HepG2 (cell line): ENCODE data around the gene NMT2. TPM values are rescaled to one million over a fixed set of nuclear protein-coding genes. Genes with fewer than 3 reads are reported as not detected.

ENCODE experiments used
- CBX2 ChIP-seq, 2 experiments: fragments of 200-600 bp in 1 of 2; sonication (generic); formaldehyde crosslinking in 1 of 2; IDR thresholded peaks; 2 replicates each; pipeline versions ENCODE4 v1.7.0 to v1.8.1; 2018 to 2022; ENCODE audit warnings: low read depth in 2 of 2, low read length in 1 of 2, mild to moderate bottlenecking in 1 of 2, missing genetic modification reagents in 1 of 2
- ELF1 ChIP-seq: sonication (generic); formaldehyde crosslinking; IDR thresholded peaks from 2 replicates; pipeline ENCODE4 v1.4.0; 2020; ENCODE audit warnings: missing genetic modification reagents
- FOXJ3 ChIP-seq: sonication (generic); formaldehyde crosslinking; IDR thresholded peaks from 2 replicates; pipeline ENCODE4 v1.4.0; 2020; ENCODE audit warnings: missing genetic modification reagents, mild to moderate bottlenecking, borderline replicate concordance
- GFI1 ChIP-seq: sonication (generic); formaldehyde crosslinking; IDR thresholded peaks from 2 replicates; pipeline ENCODE4 v1.5.0; 2020; ENCODE audit warnings: missing genetic modification reagents, mild to moderate bottlenecking, borderline replicate concordance
- NCOA5 ChIP-seq: sonication (generic); formaldehyde crosslinking; IDR thresholded peaks from 2 replicates; pipeline ENCODE4 v1.4.0; 2020; ENCODE audit warnings: missing genetic modification reagents
- ZFY ChIP-seq: sonication (generic); formaldehyde crosslinking; IDR thresholded peaks from 2 replicates; pipeline ENCODE4 v1.4.0; 2020; ENCODE audit warnings: missing genetic modification reagents
- ZNF75D ChIP-seq: sonication (generic); formaldehyde crosslinking; IDR thresholded peaks from 2 replicates; pipeline ENCODE4 v1.8.1; 2023; ENCODE audit warnings: missing genetic modification reagents, mild to moderate bottlenecking, borderline replicate concordance
- ZNF792 ChIP-seq: IDR thresholded peaks from 2 replicates; pipeline ENCODE4 v1.6.1; 2016
- ZNF891 ChIP-seq: sonication (generic); formaldehyde crosslinking; IDR thresholded peaks from 2 replicates; pipeline ENCODE4 v1.5.0; 2020; ENCODE audit warnings: mild to moderate bottlenecking, missing genetic modification reagents
- polyA plus RNA-seq, 8 experiments: library from polyadenylated mRNA; depleted of rRNA in 3 of 8; stranded (reverse) in 7 of 8; unstranded in 1 of 8; fragments of >200 nt; fragmentation: Illumina TruSeq in 4 of 8; extraction: Trizol in 4 of 8; gene quantifications; 2 replicates each; pipeline versions ENCODE4 v1.2.1 to v1.2.3, GENCODE V29; 2011 to 2016; ENCODE audit warnings: low read depth in 4 of 8, missing spikeins in 1 of 8, mixed read lengths in 1 of 8; ENCODE audit not compliant: insufficient read depth in 1 of 8
- total RNA-seq, 5 experiments: library from RNA; depleted of rRNA; stranded (reverse); fragments of >200 nt; fragmentation: Illumina TruSeq; extraction: Trizol; gene quantifications; 2 replicates each; pipeline ENCODE4 v1.2.3, GENCODE V29; 2016; ENCODE audit warnings: low read depth in 1 of 5
- TF ChIP-seq, protein P1 (sequence below): sonication (generic); formaldehyde crosslinking; IDR thresholded peaks from one replicate; pipeline ENCODE4 v1.5.1; 2020; ENCODE audit warnings: mild to moderate bottlenecking, missing genetic modification reagents; ENCODE audit errors: not compliant biosample characterization
- TF ChIP-seq, protein P2 (sequence below): IDR thresholded peaks from 2 replicates; pipeline ENCODE4 v1.6.1; 2016

Gene NMT2
- total and polyA plus RNA-seq, 2 of the 13 experiments (the other 11 are each of a cell fraction or from before 2014, with no cell fraction given), result 10.1 to 23.8 TPM

DNA sequence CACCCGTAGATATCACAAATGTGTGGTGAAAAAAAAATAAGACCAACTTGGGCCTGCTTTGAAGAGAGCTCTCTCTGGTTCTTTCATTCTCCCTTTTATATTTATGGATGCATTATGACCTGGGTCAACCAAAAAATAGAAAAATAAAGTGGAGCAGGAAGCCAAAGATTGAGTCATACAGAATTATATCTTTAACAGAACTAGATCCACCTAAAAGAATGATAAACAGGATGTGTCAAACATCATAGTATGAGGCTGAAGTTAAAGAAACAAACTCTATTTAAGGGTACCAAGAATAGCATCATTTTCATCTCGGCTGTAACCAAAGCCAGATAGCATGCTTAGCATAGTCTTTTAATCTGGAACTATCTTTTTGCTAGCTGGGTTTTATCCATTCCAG, 28.8 kb upstream of the NMT2 start (continued):
- TF ChIP-seq, protein P1, sequence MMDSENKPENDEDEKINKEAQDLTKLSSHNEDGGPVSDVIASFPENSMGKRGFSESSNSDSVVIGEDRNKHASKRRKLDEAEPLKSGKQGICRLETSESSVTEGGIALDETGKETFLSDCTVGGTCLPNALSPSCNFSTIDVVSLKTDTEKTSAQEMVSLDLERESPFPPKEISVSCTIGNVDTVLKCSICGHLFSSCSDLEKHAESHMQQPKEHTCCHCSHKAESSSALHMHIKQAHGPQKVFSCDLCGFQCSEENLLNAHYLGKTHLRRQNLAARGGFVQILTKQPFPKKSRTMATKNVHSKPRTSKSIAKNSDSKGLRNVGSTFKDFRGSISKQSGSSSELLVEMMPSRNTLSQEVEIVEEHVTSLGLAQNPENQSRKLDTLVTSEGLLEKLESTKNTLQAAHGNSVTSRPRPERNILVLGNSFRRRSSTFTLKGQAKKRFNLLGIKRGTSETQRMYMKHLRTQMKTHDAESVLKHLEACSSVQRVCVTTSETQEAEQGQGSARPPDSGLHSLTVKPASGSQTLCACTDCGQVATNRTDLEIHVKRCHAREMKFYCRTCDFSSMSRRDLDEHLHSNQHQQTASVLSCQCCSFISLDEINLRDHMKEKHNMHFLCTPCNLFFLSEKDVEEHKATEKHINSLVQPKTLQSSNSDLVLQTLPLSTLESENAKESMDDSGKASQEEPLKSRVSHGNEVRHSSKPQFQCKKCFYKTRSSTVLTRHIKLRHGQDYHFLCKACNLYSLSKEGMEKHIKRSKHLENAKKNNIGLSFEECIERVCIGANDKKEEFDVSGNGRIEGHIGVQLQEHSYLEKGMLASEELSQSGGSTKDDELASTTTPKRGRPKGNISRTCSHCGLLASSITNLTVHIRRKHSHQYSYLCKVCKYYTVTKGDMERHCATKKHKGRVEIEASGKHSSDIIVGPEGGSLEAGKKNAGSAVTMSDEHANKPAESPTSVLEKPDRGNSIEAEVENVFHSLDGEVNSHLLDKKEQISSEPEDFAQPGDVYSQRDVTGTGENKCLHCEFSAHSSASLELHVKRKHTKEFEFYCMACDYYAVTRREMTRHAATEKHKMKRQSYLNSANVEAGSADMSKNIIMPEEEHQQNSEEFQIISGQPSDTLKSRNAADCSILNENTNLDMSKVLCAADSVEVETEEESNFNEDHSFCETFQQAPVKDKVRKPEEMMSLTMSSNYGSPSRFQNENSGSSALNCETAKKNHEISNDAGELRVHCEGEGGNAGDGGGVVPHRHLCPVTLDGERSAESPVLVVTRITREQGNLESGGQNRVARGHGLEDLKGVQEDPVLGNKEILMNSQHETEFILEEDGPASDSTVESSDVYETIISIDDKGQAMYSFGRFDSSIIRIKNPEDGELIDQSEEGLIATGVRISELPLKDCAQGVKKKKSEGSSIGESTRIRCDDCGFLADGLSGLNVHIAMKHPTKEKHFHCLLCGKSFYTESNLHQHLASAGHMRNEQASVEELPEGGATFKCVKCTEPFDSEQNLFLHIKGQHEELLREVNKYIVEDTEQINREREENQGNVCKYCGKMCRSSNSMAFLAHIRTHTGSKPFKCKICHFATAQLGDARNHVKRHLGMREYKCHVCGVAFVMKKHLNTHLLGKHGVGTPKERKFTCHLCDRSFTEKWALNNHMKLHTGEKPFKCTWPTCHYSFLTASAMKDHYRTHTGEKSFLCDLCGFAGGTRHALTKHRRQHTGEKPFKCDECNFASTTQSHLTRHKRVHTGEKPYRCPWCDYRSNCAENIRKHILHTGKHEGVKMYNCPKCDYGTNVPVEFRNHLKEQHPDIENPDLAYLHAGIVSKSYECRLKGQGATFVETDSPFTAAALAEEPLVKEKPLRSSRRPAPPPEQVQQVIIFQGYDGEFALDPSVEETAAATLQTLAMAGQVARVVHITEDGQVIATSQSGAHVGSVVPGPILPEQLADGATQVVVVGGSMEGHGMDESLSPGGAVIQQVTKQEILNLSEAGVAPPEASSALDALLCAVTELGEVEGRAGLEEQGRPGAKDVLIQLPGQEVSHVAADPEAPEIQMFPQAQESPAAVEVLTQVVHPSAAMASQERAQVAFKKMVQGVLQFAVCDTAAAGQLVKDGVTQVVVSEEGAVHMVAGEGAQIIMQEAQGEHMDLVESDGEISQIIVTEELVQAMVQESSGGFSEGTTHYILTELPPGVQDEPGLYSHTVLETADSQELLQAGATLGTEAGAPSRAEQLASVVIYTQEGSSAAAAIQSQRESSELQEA (CRISPR knock-in tag), result no peak
- TF ChIP-seq, protein P2, sequence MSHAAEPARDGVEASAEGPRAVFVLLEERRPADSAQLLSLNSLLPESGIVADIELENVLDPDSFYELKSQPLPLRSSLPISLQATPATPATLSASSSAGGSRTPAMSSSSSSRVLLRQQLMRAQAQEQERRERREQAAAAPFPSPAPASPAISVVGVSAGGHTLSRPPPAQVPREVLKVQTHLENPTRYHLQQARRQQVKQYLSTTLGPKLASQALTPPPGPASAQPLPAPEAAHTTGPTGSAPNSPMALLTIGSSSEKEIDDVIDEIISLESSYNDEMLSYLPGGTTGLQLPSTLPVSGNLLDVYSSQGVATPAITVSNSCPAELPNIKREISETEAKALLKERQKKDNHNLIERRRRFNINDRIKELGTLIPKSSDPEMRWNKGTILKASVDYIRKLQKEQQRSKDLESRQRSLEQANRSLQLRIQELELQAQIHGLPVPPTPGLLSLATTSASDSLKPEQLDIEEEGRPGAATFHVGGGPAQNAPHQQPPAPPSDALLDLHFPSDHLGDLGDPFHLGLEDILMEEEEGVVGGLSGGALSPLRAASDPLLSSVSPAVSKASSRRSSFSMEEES (CRISPR knock-in tag), result no peak
- TF ChIP-seq ZNF891 (no peak), GFI1 (CRISPR knock-in tag) (no peak), CBX2 (IDR thresholded peaks at IDR 0.05; ENCODE audit: low read depth, low read length) (no peak), CBX2 (CRISPR knock-in tag; IDR thresholded peaks at IDR 0.05; ENCODE audit: low read depth) (no peak), FOXJ3 (CRISPR knock-in tag) (no peak), ZNF792 (no peak), ELF1 (CRISPR knock-in tag) (no peak), ZNF75D (CRISPR knock-in tag) (no peak), NCOA5 (no peak), ZFY (CRISPR knock-in tag) (no peak)
- TF ChIP-seq, all 625 proteins: peak for 0
